ENCODE results near the gene TRIM40.

The TRIM40 gene

GRCh38 chr6:30135757-30136156 lies at the start of gene TRIM40:
TSS of gene TRIM40 (plus strand) at chr6:30136140. CDS start at chr6:30137037, 897 bp downstream.
- no peak for DNase-seq (ENCODE audit: low read depth in 4 of 4, low spot score in 1 of 4)

- DNase-seq (ENCODE audit: low read depth in 4 of 4, low spot score in 1 of 4): no peak
Measured at GRCh38 chr6:30087876-30088275, 48.1 kb upstream of the TRIM40 start.

GRCh38 chr6:30091577-30092381 lies 44.2 kb upstream of the TRIM40 start:
- no peak for DNase-seq (ENCODE audit: low read depth in 4 of 4, low spot score in 1 of 4)

- no peak for DNase-seq (ENCODE audit: low read depth in 4 of 4, low spot score in 1 of 4)
Measured at GRCh38 chr6:30092852-30093543, 42.9 kb upstream of the TRIM40 start.

- no peak for DNase-seq (ENCODE audit: low read depth in 4 of 4, low spot score in 1 of 4)
Measured at GRCh38 chr6:30093951-30094661, 41.8 kb upstream of the TRIM40 start.

GRCh38 chr6:30096829-30097228 lies 39.1 kb upstream of the TRIM40 start:
- DNase-seq (ENCODE audit: low read depth in 4 of 4, low spot score in 1 of 4): no peak

- no peak for DNase-seq (ENCODE audit: low read depth in 4 of 4, low spot score in 1 of 4)
Measured at GRCh38 chr6:30097902-30098768, 37.8 kb upstream of the TRIM40 start.

- no peak for DNase-seq (ENCODE audit: low read depth in 4 of 4, low spot score in 1 of 4)
Measured at GRCh38 chr6:30100154-30100553, 35.8 kb upstream of the TRIM40 start.

- DNase-seq (ENCODE audit: low read depth in 4 of 4, low spot score in 1 of 4): no peak
Measured at GRCh38 chr6:30100585-30101443, 35.1 kb upstream of the TRIM40 start.

GRCh38 chr6:30101444-30102413 lies 34.2 kb upstream of the TRIM40 start:
- peak; percentile 33 to 71 (median 43) for DNase-seq (ENCODE audit: low read depth in 4 of 4, low spot score in 1 of 4)

GRCh38 chr6:30102414-30102969 lies 33.4 kb upstream of the TRIM40 start:
- DNase-seq (ENCODE audit: low read depth in 4 of 4, low spot score in 1 of 4): no peak

- DNase-seq (ENCODE audit: low read depth in 4 of 4, low spot score in 1 of 4): peak; percentile 63 to 73 (median 68)
Measured at GRCh38 chr6:30102970-30103871, 32.7 kb upstream of the TRIM40 start.

GRCh38 chr6:30103872-30104179 lies 32.1 kb upstream of the TRIM40 start:
- DNase-seq (ENCODE audit: low read depth in 4 of 4, low spot score in 1 of 4): no peak

- no peak for DNase-seq (ENCODE audit: low read depth in 4 of 4, low spot score in 1 of 4)
Measured at GRCh38 chr6:30104661-30105060, 31.3 kb upstream of the TRIM40 start.

GRCh38 chr6:30111266-30111856 lies 24.6 kb upstream of the TRIM40 start:
- DNase-seq (ENCODE audit: low read depth in 4 of 4, low spot score in 1 of 4): no peak

GRCh38 chr6:30112402-30112994 lies 23.4 kb upstream of the TRIM40 start:
- no peak for DNase-seq (ENCODE audit: low read depth in 4 of 4, low spot score in 1 of 4)

Measured in stimulated activated CD4-positive, alpha-beta T cell treated with anti-CD3 and anti-CD28 coated beads, Interleukin-1b, Interleukin-23, amount 100 ng/mL, for 24 hours (primary cell).